Sigmoid colon (tissue), 4 donors: ENCODE data around the gene LSMEM2.

Experiments
- CTCF ChIP-seq, 4 experiments: fragments of 450-650 bp in 3 of 4; fragments of 200-600 bp in 1 of 4; IDR thresholded peaks; one replicate each; pipeline ENCODE4 v1.5.1; 2016 to 2019; ENCODE audit warnings: antibody characterized with exemption in 4 of 4, mild to moderate bottlenecking in 3 of 4, moderate library complexity in 2 of 4
- EP300 ChIP-seq, 4 donors: sonication (generic); formaldehyde crosslinking; IDR thresholded peaks; one replicate each; pipeline ENCODE4 v1.6.1; 2017; ENCODE audit warnings: antibody characterized with exemption in 4 of 4
- POLR2A ChIP-seq, 2 donors: fragments of 450-650 bp; IDR thresholded peaks; one replicate each; pipeline ENCODE4 v1.6.1; 2016; ENCODE audit warnings: antibody characterized with exemption in 2 of 2, mild to moderate bottlenecking in 2 of 2, moderate library complexity in 2 of 2
- POLR2AphosphoS5 ChIP-seq, 4 donors: sonication (generic); formaldehyde crosslinking; IDR thresholded peaks; one replicate each; pipeline ENCODE4 v1.6.1; 2017; ENCODE audit warnings: antibody characterized with exemption in 4 of 4

- TF ChIP-seq CTCF (IDR thresholded peaks at IDR 0.05) (no peak), POLR2A (IDR thresholded peaks at IDR 0.05) (no peak), POLR2AphosphoS5 (IDR thresholded peaks at IDR 0.05) (no peak), EP300 (IDR thresholded peaks at IDR 0.05) (no peak)
Observed at GRCh38 chr3:50266017-50266416, 12.9 kb upstream of the LSMEM2 start.
